ENCODE data around the gene DNAJC17. TPM values are rescaled to one million over a fixed set of nuclear protein-coding genes. Genes with fewer than 3 reads are reported as not detected.
A peak's percentile ranks its signal among the peaks of the same experiment; 100 is the strongest.

The DNAJC17 gene
- total RNA-seq, 4 donors from 2014 or later = 6.0 to 56.9 (median 22.3) TPM

DNA sequence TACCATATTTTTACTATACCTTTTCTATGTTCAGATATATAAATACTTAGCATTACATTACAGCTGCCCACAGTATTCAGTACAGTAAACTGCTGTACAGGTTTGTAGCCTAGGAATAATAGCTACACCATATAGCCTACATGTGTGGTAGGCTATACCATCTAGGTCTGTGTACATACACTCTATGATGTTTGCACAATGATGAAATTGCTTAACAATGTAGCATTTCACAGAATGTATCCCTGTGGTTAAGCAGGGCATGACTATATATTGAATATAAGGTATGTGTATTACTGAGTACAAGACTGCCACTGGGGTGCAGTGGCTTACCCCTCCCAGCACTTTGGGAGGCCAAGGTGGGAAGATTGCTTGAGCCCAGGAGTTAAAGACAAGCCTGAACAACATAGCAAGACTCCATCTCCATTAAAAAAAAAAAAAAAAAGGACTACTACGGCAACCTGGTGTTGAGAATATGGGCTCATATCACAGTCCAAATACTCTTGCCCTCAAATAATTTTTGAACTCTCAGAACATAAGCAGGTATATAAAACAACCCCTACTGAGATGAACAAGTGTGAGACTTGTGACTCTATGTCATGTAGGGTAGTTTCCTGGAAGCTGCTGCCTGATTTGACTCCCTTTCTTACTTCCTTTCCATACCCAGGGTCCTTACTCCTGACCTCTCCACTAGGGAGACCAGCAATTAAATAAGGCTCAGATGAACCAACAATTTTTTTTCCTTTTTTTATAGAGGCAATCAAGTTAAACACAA lies 16.5 kb upstream of the DNAJC17 start:
- H3K27ac ChIP-seq = peak overlapping the region; percentile 89 to 92 (median 89)
- intact Hi-C loops (cut with DNase I; ENCODE audit: low total_unique reads) = no loop called here
- TF ChIP-seq EP300 (IDR thresholded peaks at IDR 0.05; ENCODE audit: low read depth) (no peak), POLR2A (IDR thresholded peaks at IDR 0.05) (no peak), POLR2AphosphoS5 (IDR thresholded peaks at IDR 0.05) (no peak)
- TF ChIP-seq, protein P1, sequence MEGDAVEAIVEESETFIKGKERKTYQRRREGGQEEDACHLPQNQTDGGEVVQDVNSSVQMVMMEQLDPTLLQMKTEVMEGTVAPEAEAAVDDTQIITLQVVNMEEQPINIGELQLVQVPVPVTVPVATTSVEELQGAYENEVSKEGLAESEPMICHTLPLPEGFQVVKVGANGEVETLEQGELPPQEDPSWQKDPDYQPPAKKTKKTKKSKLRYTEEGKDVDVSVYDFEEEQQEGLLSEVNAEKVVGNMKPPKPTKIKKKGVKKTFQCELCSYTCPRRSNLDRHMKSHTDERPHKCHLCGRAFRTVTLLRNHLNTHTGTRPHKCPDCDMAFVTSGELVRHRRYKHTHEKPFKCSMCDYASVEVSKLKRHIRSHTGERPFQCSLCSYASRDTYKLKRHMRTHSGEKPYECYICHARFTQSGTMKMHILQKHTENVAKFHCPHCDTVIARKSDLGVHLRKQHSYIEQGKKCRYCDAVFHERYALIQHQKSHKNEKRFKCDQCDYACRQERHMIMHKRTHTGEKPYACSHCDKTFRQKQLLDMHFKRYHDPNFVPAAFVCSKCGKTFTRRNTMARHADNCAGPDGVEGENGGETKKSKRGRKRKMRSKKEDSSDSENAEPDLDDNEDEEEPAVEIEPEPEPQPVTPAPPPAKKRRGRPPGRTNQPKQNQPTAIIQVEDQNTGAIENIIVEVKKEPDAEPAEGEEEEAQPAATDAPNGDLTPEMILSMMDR (IDR thresholded peaks at IDR 0.05) = peak in 2 of 5 experiments; percentile 40 to 45
- H3K4me1 ChIP-seq = peaks cover 0 to 29% (median 18%) of the 10 kb centered on the region in 4 donors
- no peak for DNase-seq
- H3K9me3 ChIP-seq = no peaks in the 10 kb centered on the region
- WGBS, 2 donors (ENCODE audit: low coverage in 1 of 2) = 41% methylated on average over 1 of the region's 1 CpG; no CpG with 5 or more reads in 1 of the 2 donors
- no peaks in the 10 kb centered on the region for H3K36me3 ChIP-seq
- in situ Hi-C loops (cut with MboI; ENCODE audit: low pct_ligation_motif_present in 1 of 4, low pct_unique_long_range_greater_than_20kb in 1 of 4, low sequenced_read_pairs in 3 of 4) = no loop called here
- H3K4me3 ChIP-seq = no peak overlapping the region
- H3K27me3 ChIP-seq = no peaks in the 10 kb centered on the region

DNA sequence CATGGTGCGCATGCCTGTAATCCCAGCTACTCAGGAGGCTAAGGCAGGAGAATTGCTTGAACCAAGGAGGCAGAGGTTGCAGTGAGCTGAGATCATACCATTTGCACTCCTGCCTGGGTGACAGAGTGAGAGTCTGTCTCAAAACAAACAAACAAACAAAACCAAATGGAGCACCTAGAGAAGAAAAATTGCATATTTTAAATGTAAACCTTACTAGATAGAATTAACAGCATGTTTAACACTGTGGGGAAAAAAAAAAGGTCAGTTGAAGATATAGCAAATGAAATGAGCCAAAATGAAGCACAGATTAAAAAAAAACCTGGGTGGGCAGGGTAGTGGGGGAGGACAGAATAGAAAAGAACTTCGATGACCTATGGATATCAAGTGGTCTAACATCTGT lies 13.9 kb upstream of the DNAJC17 start:
- Histone ChIP-seq H3K27ac (no peak overlapping the region), H3K27me3 (no peaks in the 10 kb centered on the region), H3K36me3 (no peaks in the 10 kb centered on the region), H3K4me1 (peaks cover 0 to 21% (median 17%) of the 10 kb centered on the region in 4 donors), H3K4me3 (no peak overlapping the region), H3K9me3 (no peaks in the 10 kb centered on the region)
- DNase-seq = no peak
- in situ Hi-C loops (cut with MboI; ENCODE audit: low pct_ligation_motif_present in 1 of 4, low pct_unique_long_range_greater_than_20kb in 1 of 4, low sequenced_read_pairs in 3 of 4) = no loop called here
- whole genome bisulfite sequencing, 2 donors (ENCODE audit: low coverage in 1 of 2) = 89% methylated on average over 2 of the region's 2 CpGs; no CpG with 5 or more reads in 1 of the 2 donors
- intact Hi-C loops (cut with DNase I; ENCODE audit: low total_unique reads) = no loop called here
- TF ChIP-seq POLR2A (IDR thresholded peaks at IDR 0.05) = no peak

DNA sequence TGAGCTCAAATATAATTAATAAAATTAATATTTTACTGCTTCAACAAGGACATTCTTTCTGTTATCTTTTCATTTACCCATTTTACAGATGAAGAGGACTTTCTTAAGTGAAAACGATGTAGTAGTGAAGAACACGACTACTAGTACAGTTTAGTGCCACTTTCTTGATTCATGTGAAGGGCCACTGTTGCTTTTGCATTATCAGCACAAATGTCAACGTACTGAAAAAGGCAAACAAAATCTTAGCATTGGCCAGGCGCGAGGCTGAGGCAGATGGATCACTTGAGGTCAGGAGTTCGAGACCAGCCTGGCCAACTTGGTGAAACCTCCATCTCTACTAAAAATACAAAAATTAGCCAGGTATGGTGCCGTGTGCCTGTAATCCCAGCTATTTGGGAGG lies 11.8 kb upstream of the DNAJC17 start:
- Histone ChIP-seq H3K4me1 (peaks cover 0 to 5% (median 2%) of the 10 kb centered on the region in 4 donors), H3K27me3 (no peaks in the 10 kb centered on the region), H3K36me3 (peaks cover 0 to 10% (median 4%) of the 10 kb centered on the region in 4 donors), H3K9me3 (no peaks in the 10 kb centered on the region), H3K4me3 (no peak overlapping the region), H3K27ac (no peak overlapping the region)
- 86 to 94% methylated on average over 2 to 7 of the region's 7 CpGs for WGBS, 2 donors (ENCODE audit: low coverage in 1 of 2)
- TF ChIP-seq POLR2AphosphoS5 (IDR thresholded peaks at IDR 0.05) = no peak
- TF ChIP-seq, protein P1 (IDR thresholded peaks at IDR 0.05) = no peak
- no peak for TF ChIP-seq EP300 (IDR thresholded peaks at IDR 0.05; ENCODE audit: low read depth)
- TF ChIP-seq POLR2A (IDR thresholded peaks at IDR 0.05) = no peak
- no peak for DNase-seq
- intact Hi-C loops (cut with DNase I; ENCODE audit: low total_unique reads) = no loop called here
- in situ Hi-C loops (cut with MboI; ENCODE audit: low pct_ligation_motif_present in 1 of 4, low pct_unique_long_range_greater_than_20kb in 1 of 4, low sequenced_read_pairs in 3 of 4) = no loop called here

DNA sequence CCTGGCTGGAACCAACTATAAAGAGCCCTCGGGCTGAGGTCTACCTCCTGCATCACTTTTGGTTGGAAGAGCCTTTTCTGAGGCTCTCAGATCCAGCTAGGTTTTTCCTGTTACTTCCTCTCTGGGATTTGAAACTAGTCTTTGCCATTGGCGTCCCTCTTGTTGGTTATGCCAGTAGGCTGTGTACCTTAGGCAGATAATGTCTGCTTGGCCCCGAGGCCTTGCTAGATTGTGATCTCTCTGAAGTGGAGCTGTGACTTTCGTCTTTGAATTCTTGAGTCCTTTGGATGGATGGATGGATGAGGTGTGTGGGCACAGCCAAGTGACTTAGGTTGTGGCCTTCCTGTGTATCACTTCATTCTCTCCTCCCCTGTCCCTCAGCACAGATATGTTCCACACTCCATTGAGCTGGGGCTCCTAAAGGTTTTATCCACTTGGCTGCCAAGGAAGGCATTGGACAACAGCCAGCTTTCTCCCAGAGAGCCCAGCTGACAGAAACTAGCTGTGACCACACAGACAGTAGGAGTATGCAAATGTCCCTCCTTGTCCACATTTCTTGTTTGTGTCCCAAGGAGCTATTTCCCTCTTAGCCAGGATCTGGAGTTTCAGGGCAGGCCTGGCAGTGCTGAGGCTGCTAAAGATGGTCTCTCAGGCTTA lies 7.9 kb upstream of the DNAJC17 start:
- intact Hi-C loops (cut with DNase I; ENCODE audit: low total_unique reads) = no loop called here
- H3K27me3 ChIP-seq = no peaks in the 10 kb centered on the region
- no peaks in the 10 kb centered on the region for H3K9me3 ChIP-seq
- 91% methylated on average over 4 of the region's 4 CpGs; no CpG with 5 or more reads in 1 of the 2 donors for WGBS, 2 donors (ENCODE audit: low coverage in 1 of 2)
- in situ Hi-C loops (cut with MboI; ENCODE audit: low pct_ligation_motif_present in 1 of 4, low pct_unique_long_range_greater_than_20kb in 1 of 4, low sequenced_read_pairs in 3 of 4) = no loop called here
- no peak overlapping the region for H3K27ac ChIP-seq
- peaks cover 0 to 10% (median 4%) of the 10 kb centered on the region in 4 donors for H3K36me3 ChIP-seq
- H3K4me1 ChIP-seq = no peaks in the 10 kb centered on the region
- no peak for TF ChIP-seq POLR2AphosphoS5 (IDR thresholded peaks at IDR 0.05)
- no peak for TF ChIP-seq EP300 (IDR thresholded peaks at IDR 0.05; ENCODE audit: low read depth)
- TF ChIP-seq POLR2A (IDR thresholded peaks at IDR 0.05) = no peak
- TF ChIP-seq, protein P1 (IDR thresholded peaks at IDR 0.05) = no peak
- no peak overlapping the region for H3K4me3 ChIP-seq
- DNase-seq = no peak
